Measurements from ENCODE around the gene SLC25A17.
"Not testable (repeated sequence)": the region's sequence is repeated elsewhere in the genome, so short reads cannot be mapped to it uniquely, and the experiment has no call there.

The SLC25A17 gene

GRCh38 chr22:40805239-40805638, 13.9 kb downstream of the SLC25A17 start:
- FAIRE-seq (no peak), DNase-seq (ENCODE audit: insufficient read length, low spot score) (no peak)
- no peak for TF ChIP-seq POLR2A (IDR thresholded peaks at IDR 0.05; ENCODE audit: low read depth, low read length)

- TF ChIP-seq POLR2A (IDR thresholded peaks at IDR 0.05; ENCODE audit: low read depth, low read length) = no peak
- DNase-seq (ENCODE audit: insufficient read length, low spot score) = no peak
- FAIRE-seq = no peak
Observed at GRCh38 chr22:40803321-40803720, 15.8 kb downstream of the SLC25A17 start.

DNA sequence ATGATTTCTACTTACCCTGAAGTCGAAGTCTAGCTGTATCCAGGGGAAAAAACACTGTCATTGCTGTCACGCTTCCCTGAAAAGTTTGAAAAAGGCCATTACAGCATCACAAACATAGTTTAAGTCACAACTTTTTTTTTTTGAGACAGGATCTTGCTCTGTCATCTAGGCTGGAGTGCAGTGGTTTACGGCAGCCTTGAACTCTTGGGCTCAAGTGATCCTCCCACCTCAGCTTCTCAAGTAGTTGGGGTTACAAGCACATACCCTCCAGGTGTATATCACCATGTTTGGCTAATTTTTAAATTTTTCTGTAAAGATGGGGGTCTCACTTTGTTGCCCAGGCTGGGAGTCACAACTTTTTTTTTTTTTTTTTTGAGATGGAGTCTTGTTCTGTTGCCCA, 20.1 kb downstream of the SLC25A17 start:
- FAIRE-seq (no peak), DNase-seq (ENCODE audit: insufficient read length, low spot score) (no peak)
- TF ChIP-seq POLR2A (IDR thresholded peaks at IDR 0.05; ENCODE audit: low read depth, low read length) = no peak

DNA sequence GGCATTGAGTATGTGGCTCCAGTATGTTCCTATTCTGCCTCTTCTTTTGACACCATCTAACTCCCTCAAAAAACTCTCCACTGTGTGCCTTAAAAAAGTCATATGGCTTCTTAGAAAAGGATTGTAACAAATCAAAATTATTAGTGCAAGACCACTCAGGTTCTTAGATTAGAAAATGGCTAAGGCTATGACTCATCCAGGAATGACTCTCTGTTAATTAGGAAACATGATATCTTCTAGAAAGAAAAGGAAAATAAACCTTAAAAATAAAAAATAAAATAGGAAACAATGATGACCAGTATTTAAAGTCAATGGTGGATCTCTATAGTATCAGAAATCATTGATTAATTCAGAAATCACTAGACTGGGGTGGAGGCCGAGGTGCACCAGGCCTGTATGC, 21.7 kb downstream of the SLC25A17 start:
- no peak for TF ChIP-seq POLR2A (IDR thresholded peaks at IDR 0.05; ENCODE audit: low read depth, low read length)
- FAIRE-seq = no peak
- no peak for DNase-seq (ENCODE audit: insufficient read length, low spot score)

DNA sequence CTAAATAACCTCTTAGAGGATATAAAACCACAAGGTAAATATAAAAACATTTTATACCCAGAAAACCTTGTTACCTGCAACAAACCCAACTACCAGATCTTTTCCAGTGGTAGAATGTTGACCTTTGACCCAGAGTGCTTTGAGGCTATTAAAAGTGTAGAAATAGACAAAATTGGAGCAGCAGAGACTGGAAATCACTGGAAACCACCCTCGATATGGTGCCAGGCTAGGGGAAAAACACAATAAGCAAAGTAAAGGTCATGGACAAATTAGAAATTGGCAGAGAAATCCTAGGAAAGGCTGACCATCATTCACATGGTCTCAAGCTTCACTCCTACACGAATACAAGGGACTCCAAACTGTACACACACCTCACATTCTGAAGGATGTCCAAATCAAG, 26.7 kb downstream of the SLC25A17 start:
- no peak for TF ChIP-seq POLR2A (IDR thresholded peaks at IDR 0.05; ENCODE audit: low read depth, low read length)
- no peak for FAIRE-seq
- no peak for DNase-seq (ENCODE audit: insufficient read length, low spot score)

DNA sequence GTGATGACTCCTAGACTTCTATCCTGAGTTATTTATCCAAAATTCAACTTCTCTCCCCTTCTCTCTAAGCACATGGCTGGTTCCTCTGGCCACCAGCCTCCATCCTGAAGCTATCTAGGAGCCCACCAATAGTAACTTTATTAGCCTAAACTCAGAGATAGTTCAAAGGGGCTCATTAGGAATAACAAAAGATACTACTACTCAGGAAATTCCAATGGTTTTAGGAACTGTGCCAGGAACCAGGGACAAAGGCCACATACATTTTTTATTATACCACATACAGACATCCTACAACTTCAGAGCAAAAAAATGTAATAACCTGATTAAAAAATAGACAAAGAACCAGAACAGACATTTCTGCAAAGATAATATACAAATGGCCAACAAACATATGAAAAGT, 27.9 kb downstream of the SLC25A17 start:
- FAIRE-seq (no peak), DNase-seq (ENCODE audit: insufficient read length, low spot score) (no peak)
- TF ChIP-seq POLR2A (IDR thresholded peaks at IDR 0.05; ENCODE audit: low read depth, low read length) = no peak

DNA sequence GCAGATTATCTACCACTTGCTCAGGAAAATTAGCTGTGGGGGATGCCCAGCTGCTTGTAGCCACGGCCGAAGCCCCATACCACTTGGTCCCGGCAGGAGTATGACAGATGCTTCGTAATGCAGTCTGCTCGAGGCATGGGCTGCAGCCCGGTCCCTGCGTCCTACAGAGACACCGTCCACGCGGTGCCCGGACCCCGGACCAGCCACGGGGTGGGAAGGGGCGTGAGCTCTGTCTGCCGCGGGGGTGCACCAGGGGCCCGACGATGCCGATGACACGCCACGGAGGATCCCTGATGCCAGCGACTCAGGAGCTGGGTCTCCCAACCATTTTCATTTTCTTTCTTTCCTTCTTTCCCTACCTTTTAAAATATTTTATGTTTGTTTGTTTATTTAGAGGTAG, 30.0 kb downstream of the SLC25A17 start:
- FAIRE-seq (no peak), DNase-seq (ENCODE audit: insufficient read length, low spot score) (no peak)
- TF ChIP-seq POLR2A (IDR thresholded peaks at IDR 0.05; ENCODE audit: low read depth, low read length) = no peak

DNA sequence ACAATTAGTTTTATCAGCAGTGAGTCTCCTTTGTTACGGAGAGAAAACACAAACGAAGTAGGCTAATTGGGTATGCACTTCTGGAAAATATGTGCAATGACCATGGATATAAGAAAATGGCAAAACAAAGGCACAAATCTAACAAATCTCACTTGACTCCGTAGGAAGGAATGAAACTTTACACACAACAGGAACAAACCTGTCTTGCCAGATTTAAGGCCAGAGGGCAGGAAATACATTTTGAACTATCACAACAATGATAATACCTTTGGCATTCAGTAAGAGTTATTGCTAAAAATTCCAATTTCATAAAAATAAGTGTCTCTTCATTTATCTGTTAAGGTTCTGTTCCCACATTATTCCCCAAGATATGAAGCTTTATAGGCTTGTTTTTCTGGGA, 36.6 kb downstream of the SLC25A17 start:
- TF ChIP-seq POLR2A (IDR thresholded peaks at IDR 0.05; ENCODE audit: low read depth, low read length) = no peak
- FAIRE-seq = no peak
- no peak for DNase-seq (ENCODE audit: insufficient read length, low spot score)

DNA sequence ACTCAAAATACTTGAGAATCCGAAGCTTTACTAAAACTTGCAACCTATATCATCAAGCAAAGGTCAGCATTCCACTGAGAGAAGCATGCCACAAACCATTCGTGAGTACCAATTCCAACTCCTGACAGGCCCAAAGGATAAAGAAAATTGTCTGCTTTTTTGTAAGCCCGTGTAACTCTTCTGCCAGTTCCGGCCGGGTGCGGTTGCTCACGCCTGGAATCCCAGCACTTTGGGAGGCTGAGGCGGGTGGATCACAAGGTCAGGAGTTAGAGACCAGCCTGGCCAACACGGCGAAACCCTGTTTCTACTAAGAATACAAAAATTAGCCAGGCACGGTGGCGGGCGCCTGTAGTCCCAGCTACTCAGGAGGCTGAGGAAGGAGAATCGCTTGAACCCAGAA, 37.4 kb downstream of the SLC25A17 start:
- not testable (repeated sequence) for FAIRE-seq; DNase-seq (ENCODE audit: insufficient read length, low spot score)

DNA sequence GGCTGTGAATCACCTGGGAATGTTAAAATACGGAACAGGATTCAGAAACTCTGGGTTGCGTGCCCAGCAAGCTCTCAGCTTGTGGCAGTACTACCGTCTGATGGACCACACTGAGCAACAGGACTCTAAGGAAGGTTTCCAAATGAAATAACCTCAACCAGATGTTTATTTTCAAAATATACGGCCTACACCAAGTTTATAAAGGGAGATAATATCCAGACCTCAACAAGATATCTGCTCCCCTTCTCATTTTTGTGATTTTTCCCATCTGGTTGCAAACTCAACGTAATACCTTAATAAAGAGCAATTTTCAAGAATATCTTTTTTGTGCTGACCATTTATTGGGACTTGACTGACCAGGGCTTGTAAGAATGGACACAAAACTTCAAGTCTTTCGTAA, 49.4 kb downstream of the SLC25A17 start:
- DNase-seq (ENCODE audit: insufficient read length, low spot score) = no peak
- FAIRE-seq = no peak
- no peak for TF ChIP-seq POLR2A (IDR thresholded peaks at IDR 0.05; ENCODE audit: low read depth, low read length)

DNA sequence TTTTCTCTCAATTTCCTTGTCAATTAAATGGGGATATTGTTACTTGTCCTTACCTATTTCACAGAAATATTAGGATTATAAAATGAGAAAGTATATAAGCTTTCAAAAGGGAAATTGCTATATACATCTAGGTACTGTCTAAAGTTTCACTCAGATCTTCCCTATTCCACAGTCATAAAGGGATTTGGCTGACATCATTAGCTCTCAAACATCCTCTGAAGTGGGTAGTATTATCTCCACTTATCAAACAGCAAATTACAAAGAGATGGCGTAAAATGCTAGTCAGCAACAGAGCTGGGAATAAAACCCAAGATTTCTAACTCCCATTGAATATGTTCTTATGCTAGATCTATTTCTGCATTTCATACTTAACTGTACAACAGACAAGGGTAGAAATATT, 50.9 kb downstream of the SLC25A17 start:
- no peak for TF ChIP-seq POLR2A (IDR thresholded peaks at IDR 0.05; ENCODE audit: low read depth, low read length)
- FAIRE-seq (no peak), DNase-seq (ENCODE audit: insufficient read length, low spot score) (no peak)

DNA sequence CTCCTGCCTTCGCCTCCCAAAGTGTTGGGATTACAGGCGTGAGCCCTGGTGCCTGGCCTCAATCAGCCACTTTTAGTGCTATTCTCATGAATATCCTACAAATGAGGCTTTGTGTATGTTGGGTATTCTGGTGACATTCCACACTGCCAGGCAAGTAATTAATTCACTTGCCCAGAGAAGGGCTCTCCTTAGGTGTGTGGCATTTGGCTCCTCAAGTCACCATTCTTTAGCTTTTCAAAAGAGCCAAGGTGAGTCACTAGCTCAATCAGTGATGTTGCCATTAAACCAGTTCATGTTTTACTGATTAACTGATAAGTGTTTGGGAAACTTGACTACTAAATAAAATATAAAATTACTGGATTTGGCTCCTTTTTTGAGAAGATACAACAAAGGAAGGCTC, 52.2 kb downstream of the SLC25A17 start:
- no peak for DNase-seq (ENCODE audit: insufficient read length, low spot score)
- no peak for FAIRE-seq
- TF ChIP-seq POLR2A (IDR thresholded peaks at IDR 0.05; ENCODE audit: low read depth, low read length) = no peak

- no peak for TF ChIP-seq POLR2A (IDR thresholded peaks at IDR 0.05; ENCODE audit: low read depth, low read length)
- DNase-seq (ENCODE audit: insufficient read length, low spot score) (no peak), FAIRE-seq (no peak)
Observed at GRCh38 chr22:40764763-40765441, 54.2 kb downstream of the SLC25A17 start.

DNA sequence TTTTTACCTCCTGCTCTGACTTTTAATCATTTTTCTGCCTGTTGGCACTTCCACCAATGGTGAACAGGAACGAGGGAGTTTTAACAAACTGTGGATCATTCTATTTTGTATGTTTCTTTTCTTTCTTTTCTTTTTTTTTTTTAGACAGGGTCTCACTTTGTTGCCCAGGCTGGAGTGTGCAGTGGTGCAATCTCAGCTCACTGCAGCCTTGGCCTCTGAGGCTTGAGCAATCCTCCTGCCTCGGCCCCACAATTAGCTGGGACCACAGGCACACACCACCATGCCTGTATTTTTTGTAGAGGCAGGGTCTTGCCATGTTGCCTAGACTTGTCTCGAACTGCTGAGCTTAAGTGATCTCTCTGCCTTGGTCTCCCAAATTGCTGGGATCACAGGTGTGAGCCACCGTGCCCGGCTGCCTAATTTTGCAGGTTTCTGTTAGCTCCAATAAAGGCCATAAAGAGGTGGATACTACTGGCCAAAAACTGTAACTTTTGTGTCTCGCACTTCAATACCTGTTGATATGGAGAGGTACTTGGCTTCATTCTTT, 59.8 kb downstream of the SLC25A17 start:
- FAIRE-seq = no peak
- no peak for TF ChIP-seq POLR2A (IDR thresholded peaks at IDR 0.05; ENCODE audit: low read depth, low read length)
- no peak for DNase-seq (ENCODE audit: insufficient read length, low spot score)

DNA sequence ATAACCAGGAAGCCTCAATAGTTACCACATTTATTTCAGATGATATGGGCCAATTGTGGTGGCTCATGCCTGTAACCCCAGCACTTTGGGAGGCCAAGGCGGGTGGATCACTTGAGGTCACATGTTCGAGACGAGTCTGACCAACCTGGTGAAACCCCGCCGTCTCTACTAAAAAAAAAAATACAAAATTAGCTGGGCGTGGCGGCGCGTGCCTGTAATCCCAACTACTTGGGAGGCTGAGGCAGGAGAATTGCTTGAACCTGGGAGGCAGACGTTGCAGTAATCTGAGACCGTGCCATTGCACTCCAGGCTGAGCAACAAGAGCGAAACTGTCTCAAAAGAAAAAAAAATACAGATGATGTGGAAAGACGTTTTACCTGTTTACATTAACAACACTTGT, 60.3 kb downstream of the SLC25A17 start:
- not testable (repeated sequence) for DNase-seq (ENCODE audit: insufficient read length, low spot score); FAIRE-seq

GRCh38 chr22:40758390-40758789, 60.8 kb downstream of the SLC25A17 start:
- TF ChIP-seq POLR2A (IDR thresholded peaks at IDR 0.05; ENCODE audit: low read depth, low read length) = no peak
- DNase-seq (ENCODE audit: insufficient read length, low spot score) (no peak), FAIRE-seq (no peak)

All from H54 (cell line).